Lower lobe of right lung (tissue), 2 donors: ENCODE data around the gene FBRSL1. TPM values are rescaled to one million over a fixed set of nuclear protein-coding genes. Genes with fewer than 3 reads are reported as not detected.

ENCODE experiments used
- ATAC-seq, 2 donors: fragments of 200-7000 bp; cut with Tn5 transposase; one replicate each; pipeline ENCODE4 v1.9.1; 2020 to 2022; ENCODE audit warnings: mild to moderate bottlenecking in 2 of 2, moderate library complexity in 2 of 2
- DNase-seq: peaks from one replicate; pipeline ENCODE4 v3.0.0-alpha.2; 2020
- H3K27ac ChIP-seq: fragments of 200-600 bp; one replicate; pipeline ENCODE4 v1.8.0; 2022
- H3K27me3 ChIP-seq: fragments of 200-600 bp; one replicate; pipeline ENCODE4 v1.8.0; 2022; ENCODE audit warnings: low read depth
- H3K36me3 ChIP-seq: fragments of 200-600 bp; one replicate; pipeline ENCODE4 v1.8.0; 2022; ENCODE audit warnings: mild to moderate bottlenecking
- H3K4me1 ChIP-seq: fragments of 200-600 bp; one replicate; pipeline ENCODE4 v1.8.0; 2022
- H3K4me3 ChIP-seq: fragments of 200-600 bp; one replicate; pipeline ENCODE4 v1.8.0; 2022; ENCODE audit warnings: mild to moderate bottlenecking
- H3K9me3 ChIP-seq: fragments of 200-600 bp; one replicate; pipeline ENCODE4 v1.8.0; 2022
- intact Hi-C: fragments of 100-400 bp; cut with DNase I; formaldehyde crosslinking; loops from one replicate; pipeline ENCODE4 v1.11.0; 2022
- total RNA-seq: library from RNA; stranded (reverse); fragmentation: NEBNext Ultra II Directional; extraction: Animal tissue kit (Norgen Biotek cat#: 25700); gene quantifications from one replicate; pipeline ENCODE4 v1.2.1, GENCODE V29; 2021
- TF ChIP-seq, protein P1 (sequence below): fragments of 200-600 bp; IDR thresholded peaks from one replicate; pipeline ENCODE4 v1.8.0; 2022; ENCODE audit warnings: antibody characterized with exemption, mild to moderate bottlenecking
- donor health status: DM: no; HTN: yes; CAD: no; lungs with severe emphysema.

FBRSL1 gene
- total RNA-seq, 1 donor from 2014 or later, result 47.6 TPM

DNA sequence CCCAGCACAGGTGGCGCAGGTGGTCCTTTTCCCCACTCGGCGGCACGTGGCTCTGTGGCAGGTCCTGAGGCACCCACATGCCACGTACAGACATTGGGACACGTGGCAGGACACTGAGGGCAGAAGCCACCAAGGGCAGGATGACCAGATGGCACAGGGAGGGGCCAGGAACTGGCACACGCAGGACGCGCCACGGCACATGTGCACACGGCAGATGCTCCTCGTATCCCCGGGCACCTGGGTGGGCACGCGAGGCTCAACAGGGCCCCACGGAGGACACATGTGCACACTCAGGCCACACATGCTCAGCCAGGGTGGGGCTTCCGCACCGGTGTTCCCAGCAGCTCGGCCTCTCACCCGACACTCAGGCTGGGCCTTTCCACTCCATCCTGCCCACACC, 52.0 kb downstream of the FBRSL1 start:
- TF ChIP-seq, protein P1, sequence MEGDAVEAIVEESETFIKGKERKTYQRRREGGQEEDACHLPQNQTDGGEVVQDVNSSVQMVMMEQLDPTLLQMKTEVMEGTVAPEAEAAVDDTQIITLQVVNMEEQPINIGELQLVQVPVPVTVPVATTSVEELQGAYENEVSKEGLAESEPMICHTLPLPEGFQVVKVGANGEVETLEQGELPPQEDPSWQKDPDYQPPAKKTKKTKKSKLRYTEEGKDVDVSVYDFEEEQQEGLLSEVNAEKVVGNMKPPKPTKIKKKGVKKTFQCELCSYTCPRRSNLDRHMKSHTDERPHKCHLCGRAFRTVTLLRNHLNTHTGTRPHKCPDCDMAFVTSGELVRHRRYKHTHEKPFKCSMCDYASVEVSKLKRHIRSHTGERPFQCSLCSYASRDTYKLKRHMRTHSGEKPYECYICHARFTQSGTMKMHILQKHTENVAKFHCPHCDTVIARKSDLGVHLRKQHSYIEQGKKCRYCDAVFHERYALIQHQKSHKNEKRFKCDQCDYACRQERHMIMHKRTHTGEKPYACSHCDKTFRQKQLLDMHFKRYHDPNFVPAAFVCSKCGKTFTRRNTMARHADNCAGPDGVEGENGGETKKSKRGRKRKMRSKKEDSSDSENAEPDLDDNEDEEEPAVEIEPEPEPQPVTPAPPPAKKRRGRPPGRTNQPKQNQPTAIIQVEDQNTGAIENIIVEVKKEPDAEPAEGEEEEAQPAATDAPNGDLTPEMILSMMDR, result no peak
- intact Hi-C loops, result no loop called here

DNA sequence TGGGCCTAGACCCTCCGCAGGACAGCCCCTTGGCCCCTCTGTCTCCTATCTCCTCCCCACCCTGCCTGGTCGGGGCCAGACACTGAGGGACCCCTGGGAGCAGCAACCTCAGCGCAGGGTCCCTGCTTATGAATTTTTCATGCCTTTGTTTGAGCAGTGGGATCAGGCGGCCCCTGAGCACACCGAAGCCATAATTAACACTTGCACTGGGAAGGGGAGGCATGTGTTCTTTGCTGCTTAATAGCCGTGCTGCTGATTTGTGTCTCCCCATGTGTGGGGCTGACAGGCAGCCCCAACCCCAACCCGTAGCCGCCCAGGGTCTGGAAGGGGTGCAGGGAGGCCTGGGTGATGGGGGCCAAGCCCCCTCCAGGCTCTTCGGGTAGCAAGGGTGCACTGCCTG, 52.7 kb downstream of the FBRSL1 start:
- intact Hi-C loops, result no loop called here
- ATAC-seq, result no peak
- no peak for DNase-seq
- Histone ChIP-seq H3K4me3 (no peak overlapping the region), H3K36me3 (no peaks in the 10 kb centered on the region), H3K27me3 (no peaks in the 10 kb centered on the region), H3K9me3 (no peaks in the 10 kb centered on the region), H3K4me1 (no peaks in the 10 kb centered on the region), H3K27ac (no peak overlapping the region)
- TF ChIP-seq, protein P1, result no peak

More for the DNA sequence above, 52.0 kb downstream of the FBRSL1 start:
- H3K9me3 ChIP-seq, result no peaks in the 10 kb centered on the region
- no peaks in the 10 kb centered on the region for H3K27me3 ChIP-seq
- no peak overlapping the region for H3K27ac ChIP-seq
- H3K4me1 ChIP-seq, result no peaks in the 10 kb centered on the region
- no peaks in the 10 kb centered on the region for H3K36me3 ChIP-seq
- peak in 1 of 2 donors; percentile 9 for ATAC-seq
- DNase-seq, result no peak
- no peak overlapping the region for H3K4me3 ChIP-seq

DNA sequence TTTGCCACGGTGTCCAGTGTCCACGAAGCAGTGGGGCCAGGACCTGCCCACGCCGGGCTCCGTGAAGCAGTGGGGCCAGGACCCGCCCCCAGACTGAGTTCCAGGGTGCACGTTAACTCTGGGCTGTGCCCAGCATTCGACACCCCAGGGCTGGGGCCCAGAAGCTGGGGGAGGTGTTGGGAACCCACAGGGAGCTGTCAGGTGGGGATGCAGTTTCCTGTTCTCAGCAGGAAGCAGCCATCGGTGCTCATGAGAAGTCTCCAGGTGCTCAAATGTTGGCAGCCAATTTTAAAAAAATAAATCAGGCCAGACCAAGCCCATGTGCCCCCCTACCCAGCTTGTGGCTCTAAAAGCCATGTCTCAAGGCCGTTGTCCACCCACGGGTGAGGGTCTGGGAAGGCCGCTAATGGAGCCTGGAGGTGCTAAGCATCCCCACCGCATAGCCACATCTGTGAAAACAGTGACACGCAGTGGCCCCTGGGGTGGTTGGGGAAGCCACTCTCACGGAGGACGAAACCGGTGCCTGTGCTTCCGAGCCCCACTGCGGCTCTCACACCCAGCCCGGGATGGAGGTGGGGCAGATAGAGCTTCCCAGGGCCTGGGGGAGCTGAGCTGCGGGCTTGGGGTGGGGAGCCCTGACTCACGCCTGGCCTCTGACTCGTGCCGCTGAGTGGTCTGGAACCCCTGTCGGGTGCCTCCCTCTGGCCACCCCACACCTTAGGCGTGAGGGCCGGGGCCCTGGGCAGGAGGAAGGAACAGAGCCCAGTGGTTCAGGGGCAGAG, 53.5 kb downstream of the FBRSL1 start:
- no peaks in the 10 kb centered on the region for H3K9me3 ChIP-seq
- no peak overlapping the region for H3K27ac ChIP-seq
- no peak overlapping the region for H3K4me3 ChIP-seq
- DNase-seq, result no peak
- intact Hi-C loops, result no loop called here
- TF ChIP-seq, protein P1, result no peak
- peak in 1 of 2 donors; percentile 25 for ATAC-seq
- H3K36me3 ChIP-seq, result peaks cover 7% of the 10 kb centered on the region
- no peaks in the 10 kb centered on the region for H3K4me1 ChIP-seq
- no peaks in the 10 kb centered on the region for H3K27me3 ChIP-seq

DNA sequence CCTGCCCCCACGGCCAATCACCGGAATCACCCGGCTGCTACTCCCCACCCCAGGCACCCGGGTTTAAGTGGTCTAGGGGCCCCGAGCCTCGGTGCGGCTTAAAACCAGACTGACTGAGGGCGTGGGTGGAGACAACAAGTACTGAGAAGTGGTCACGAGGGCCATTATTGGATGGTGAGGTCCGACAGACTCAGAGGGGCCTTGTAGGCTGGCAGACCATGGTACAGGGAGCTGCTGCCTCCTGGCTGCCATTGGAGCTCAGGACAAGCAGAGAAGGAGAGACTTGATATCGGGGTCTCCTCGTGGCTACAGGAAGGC, 54.1 kb downstream of the FBRSL1 start:
- Histone ChIP-seq H3K36me3 (peaks cover 13% of the 10 kb centered on the region), H3K9me3 (no peaks in the 10 kb centered on the region), H3K4me3 (no peak overlapping the region), H3K27me3 (no peaks in the 10 kb centered on the region), H3K27ac (no peak overlapping the region), H3K4me1 (no peaks in the 10 kb centered on the region)
- ATAC-seq (no peak), DNase-seq (no peak)
- intact Hi-C loops, result no loop called here
- TF ChIP-seq, protein P1, result no peak

DNA sequence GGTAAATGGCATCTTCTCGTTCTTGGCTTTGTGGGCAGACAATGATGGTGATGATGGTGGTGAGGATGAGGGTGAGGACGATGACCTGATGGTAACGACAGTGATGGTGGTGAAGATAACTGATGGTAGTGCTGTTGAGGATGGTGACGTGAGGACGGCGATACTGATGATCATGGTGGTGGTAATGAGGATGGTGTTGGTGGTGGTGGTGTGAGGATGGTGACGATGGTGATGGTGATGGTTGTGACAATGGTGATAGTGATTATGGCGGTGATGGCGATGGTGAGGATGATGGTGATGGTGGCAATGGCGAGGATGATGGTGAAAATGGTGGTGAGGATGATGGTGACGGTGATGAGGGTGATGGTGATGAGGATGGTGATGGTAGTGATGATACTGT, 54.5 kb downstream of the FBRSL1 start:
- Histone ChIP-seq H3K27ac (no peak overlapping the region), H3K9me3 (no peaks in the 10 kb centered on the region), H3K4me3 (no peak overlapping the region), H3K36me3 (peaks cover 16% of the 10 kb centered on the region), H3K4me1 (no peaks in the 10 kb centered on the region), H3K27me3 (no peaks in the 10 kb centered on the region)
- intact Hi-C loops, result no loop called here
- DNase-seq, result no peak
- no peak for ATAC-seq
- TF ChIP-seq, protein P1, result no peak
